ENCODE measurements around the gene PDE11A. TPM values are rescaled to one million over a fixed set of nuclear protein-coding genes. Genes with fewer than 3 reads are reported as not detected.

PDE11A gene
- total and polyA plus RNA-seq, 2 of the 13 experiments (the other 11 are each of a cell fraction or from before 2014, with no cell fraction given), result 1.2 to 1.7 TPM

DNA sequence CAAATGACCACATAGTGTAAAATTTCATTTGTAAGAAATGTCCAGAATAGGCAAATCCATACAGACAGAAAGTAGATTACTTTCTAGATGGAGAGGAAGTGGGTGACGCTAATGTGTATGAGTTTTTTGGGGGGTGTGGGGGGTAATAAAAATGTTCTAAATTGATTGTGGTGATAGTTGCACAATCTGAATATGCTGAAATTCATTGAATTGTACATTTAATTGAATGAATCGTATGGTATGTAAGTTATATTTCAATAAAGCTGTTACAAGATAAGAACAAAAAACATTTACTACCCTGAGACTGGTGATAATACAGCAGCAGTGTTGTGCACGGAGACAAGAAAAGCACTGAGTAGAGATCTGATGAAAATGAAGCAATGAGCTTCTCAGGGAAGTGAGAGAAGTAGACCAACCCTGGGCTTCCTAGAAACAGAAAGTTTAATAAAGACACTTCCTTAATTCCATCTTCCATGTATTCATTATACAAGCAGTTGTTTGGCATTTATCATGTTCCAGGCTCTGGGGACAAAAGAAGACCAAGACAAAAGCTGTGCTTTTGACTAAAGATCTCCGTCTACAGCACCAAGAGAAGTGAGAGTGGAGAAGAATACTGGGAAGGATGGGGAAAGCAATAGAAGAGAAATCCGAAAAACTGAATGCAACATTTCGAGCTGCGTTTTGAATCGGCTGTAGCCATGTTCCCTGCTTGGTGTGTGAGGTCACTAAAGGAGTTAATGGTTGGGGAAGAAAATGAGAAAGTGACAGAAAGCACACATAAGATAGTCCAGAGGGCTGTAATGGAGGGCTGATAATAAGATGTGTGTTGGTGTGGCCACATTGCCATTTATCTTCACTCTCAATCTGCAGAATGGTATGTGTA, 1.8 kb upstream of the PDE11A start (continued):
- TF ChIP-seq JUND (CRISPR knock-in tag; IDR thresholded peaks at IDR 0.05), result no peak
- TF ChIP-seq, protein P1, sequence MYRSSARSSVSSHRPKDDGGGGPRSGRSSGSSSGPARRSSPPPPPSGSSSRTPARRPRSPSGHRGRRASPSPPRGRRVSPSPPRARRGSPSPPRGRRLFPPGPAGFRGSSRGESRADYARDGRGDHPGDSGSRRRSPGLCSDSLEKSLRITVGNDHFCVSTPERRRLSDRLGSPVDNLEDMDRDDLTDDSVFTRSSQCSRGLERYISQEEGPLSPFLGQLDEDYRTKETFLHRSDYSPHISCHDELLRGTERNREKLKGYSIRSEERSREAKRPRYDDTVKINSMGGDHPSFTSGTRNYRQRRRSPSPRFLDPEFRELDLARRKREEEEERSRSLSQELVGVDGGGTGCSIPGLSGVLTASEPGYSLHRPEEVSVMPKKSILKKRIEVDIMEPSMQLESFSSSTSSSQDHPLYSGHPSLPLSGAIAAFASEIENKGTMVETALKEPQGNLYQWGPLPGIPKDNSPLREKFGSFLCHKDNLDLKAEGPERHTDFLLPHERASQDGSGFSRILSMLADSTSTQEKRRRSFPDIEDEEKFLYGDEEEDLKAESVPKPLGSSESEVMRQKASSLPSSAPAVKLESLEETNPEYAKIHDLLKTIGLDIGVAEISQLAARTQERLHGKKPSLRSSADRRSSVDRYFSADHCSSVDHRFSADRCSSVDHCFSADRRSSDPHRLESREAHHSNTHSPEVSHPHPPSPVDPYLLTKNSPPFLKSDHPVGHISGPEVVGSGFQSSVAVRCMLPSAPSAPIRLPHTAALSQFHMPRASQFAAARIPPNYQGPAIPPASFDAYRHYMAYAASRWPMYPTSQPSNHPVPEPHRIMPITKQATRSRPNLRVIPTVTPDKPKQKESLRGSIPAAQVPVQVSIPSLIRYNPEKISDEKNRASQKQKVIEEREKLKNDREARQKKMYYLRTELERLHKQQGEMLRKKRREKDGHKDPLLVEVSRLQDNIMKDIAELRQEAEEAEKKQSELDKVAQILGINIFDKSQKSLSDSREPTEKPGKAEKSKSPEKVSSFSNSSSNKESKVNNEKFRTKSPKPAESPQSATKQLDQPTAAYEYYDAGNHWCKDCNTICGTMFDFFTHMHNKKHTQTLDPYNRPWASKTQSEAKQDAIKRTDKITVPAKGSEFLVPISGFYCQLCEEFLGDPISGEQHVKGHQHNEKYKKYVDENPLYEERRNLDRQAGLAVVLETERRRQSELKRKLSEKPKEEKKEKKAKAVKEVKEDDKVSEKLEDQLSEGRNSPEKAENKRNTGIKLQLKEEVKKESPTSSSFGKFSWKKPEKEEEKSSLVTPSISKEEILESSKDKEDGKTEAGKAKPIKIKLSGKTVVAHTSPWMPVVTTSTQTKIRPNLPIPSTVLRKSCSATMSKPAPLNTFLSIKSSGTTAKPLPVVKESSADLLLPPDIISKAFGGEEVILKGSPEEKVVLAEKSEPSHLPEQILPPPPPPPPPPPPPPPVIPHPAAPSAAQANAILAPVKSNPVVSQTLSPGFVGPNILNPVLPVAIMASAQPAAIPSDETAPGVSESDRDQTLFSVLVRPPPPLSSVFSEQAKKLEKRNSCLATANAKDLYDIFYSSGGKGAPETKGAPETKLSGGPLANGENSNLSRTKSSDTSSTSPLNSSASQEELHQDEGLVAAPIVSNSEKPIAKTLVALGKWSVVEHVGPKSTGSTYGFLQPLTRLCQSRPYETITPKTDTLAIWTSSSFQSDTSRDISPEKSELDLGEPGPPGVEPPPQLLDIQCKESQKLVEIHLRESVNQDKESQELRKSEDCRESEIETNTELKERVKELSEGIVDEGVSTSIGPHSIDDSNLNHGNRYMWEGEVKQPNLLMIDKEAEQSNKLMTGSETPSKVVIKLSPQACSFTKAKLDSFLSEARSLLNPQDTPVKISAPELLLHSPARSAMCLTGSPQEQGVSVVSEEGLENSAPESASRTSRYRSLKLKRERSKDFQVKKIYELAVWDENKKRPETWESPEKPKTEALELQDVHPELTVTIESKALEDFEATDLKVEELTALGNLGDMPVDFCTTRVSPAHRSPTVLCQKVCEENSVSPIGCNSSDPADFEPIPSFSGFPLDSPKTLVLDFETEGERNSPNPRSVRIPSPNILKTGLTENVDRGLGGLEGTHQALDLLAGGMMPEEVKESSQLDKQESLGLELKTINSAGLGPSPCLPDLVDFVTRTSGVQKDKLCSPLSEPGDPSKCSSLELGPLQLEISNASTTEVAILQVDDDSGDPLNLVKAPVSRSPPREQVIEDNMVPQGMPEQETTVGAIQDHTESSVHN (CRISPR knock-in tag; IDR thresholded peaks at IDR 0.05), result no peak

DNA sequence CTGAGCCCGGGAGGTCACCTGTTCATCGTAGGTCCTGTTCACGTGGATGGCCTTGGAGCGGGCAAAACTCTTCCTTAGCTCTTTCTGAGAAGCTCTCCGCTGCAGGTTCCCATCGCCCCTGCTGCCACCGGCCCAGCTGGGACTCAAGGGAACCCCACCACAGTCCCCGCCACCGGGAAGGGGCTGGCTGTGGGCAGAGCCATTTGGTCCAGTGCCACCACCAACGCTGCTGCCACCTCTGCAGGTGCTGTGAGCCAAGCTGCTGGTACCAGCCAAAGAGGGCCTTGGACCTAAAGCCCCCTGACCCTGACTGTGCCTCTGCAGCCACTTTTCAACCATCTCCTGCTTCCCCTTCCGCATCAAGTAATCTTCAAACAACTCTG, 586 bp downstream of the PDE11A start:
- ChIA-PET CTCF (ENCODE audit: low intra/inter-chr PET ratio, low total read pairs) (no interaction called here), POLR2A (interaction anchor here (1.0 kb wide), 1 partner anchor 40 kb away, joined by 3 read pairs; the partner anchor contains the start of gene RBM45)
- no TSS peak for BruUV-seq (replicated peaks)
- Histone ChIP-seq H3K4me1 (ENCODE audit: insufficient read depth, low read length) (peaks cover 51% of the 10 kb centered on the region), H3K4me3 (replicated peaks in 1 of 3; ENCODE audit: insufficient read depth in 1 of 3, low read depth in 2 of 3, low read length in 3 of 3) (peak overlapping the region; percentile 67 to 77 (median 76)), H3K9me3 (ENCODE audit: low read length) (no peaks in the 10 kb centered on the region), H4K20me1 (ENCODE audit: insufficient read depth, low read length) (no peaks in the 10 kb centered on the region), H3K27ac (ENCODE audit: extremely low read length, insufficient read depth, low read length) (no peak overlapping the region), H3K9ac (ENCODE audit: insufficient read depth, low read depth, low read length) (peak overlapping the region; percentile 70), H3K79me2 (ENCODE audit: insufficient read depth, low read length) (no peaks in the 10 kb centered on the region), H3K36me3 (replicated peaks in 1 of 2; ENCODE audit: control insufficient read depth in 1 of 2, insufficient read depth in 2 of 2, low read length in 2 of 2) (no peaks in the 10 kb centered on the region), H3K27me3 (ENCODE audit: control insufficient read depth in 1 of 2, insufficient read depth in 2 of 2, low read length in 2 of 2) (peaks cover 0 to 6% of the 10 kb centered on the region in 2 experiments; a peak in 1 of 5 replicates), H2AFZ (ENCODE audit: low read length) (peak overlapping the region; percentile 15), H3K4me2 (ENCODE audit: low read depth, low read length) (peak overlapping the region; percentile 85)
- ATAC-seq, result peak; percentile 24
- no peak for FAIRE-seq
- intact Hi-C loops (cut with micrococcal nuclease; ENCODE audit: unreplicated experiment) (loop anchor here (2.0 to 5.0 kb wide), 3 partner anchors 41 to 165 kb away; partner anchors contain the start of gene RBM45), in situ Hi-C loops (cut with HindIII; ENCODE audit: extremely low pct_ligation_motif_present, low pct_unique_long_range_greater_than_20kb) (no loop called here)
- 30% methylated on average over 2 of the region's 11 CpGs for WGBS (ENCODE audit: low lambda C conversion rate)
- DNase-seq (ENCODE audit: low spot score), result no peak
- TF ChIP-seq, protein P2, sequence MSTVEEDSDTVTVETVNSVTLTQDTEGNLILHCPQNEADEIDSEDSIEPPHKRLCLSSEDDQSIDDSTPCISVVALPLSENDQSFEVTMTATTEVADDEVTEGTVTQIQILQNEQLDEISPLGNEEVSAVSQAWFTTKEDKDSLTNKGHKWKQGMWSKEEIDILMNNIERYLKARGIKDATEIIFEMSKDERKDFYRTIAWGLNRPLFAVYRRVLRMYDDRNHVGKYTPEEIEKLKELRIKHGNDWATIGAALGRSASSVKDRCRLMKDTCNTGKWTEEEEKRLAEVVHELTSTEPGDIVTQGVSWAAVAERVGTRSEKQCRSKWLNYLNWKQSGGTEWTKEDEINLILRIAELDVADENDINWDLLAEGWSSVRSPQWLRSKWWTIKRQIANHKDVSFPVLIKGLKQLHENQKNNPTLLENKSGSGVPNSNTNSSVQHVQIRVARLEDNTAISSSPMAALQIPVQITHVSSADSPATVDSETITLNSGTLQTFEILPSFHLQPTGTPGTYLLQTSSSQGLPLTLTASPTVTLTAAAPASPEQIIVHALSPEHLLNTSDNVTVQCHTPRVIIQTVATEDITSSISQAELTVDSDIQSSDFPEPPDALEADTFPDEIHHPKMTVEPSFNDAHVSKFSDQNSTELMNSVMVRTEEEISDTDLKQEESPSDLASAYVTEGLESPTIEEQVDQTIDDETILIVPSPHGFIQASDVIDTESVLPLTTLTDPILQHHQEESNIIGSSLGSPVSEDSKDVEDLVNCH (CRISPR knock-in tag; IDR thresholded peaks at IDR 0.05), result no peak
- no peak for TF ChIP-seq SKI (IDR thresholded peaks at IDR 0.05; ENCODE audit: partially characterized antibody)
- no peak for TF ChIP-seq FOSL1 (CRISPR knock-in tag; IDR thresholded peaks at IDR 0.05; ENCODE audit: borderline replicate concordance)
- no peak for TF ChIP-seq AHR (CRISPR knock-in tag; IDR thresholded peaks at IDR 0.05)
- TF ChIP-seq GATA4 (IDR thresholded peaks at IDR 0.05; ENCODE audit: borderline replicate concordance, low read depth), result no peak
- TF ChIP-seq ZNF878 (CRISPR knock-in tag; IDR thresholded peaks at IDR 0.05), result no peak
- no peak for TF ChIP-seq ZSCAN12 (CRISPR knock-in tag; IDR thresholded peaks at IDR 0.05)
- no peak for TF ChIP-seq ZNF720 (CRISPR knock-in tag; IDR thresholded peaks at IDR 0.05)
- TF ChIP-seq SMARCC2 (IDR thresholded peaks at IDR 0.05), result no peak
- no peak for TF ChIP-seq ETV6 (CRISPR knock-in tag; conservative IDR thresholded peaks at IDR 0.05)
